Stimulated activated CD4-positive, alpha-beta T cell treated with anti-CD3 and anti-CD28 coated beads, Interleukin-15, amount 100 ng/mL, for 48 hours (primary cell): ENCODE measurements around the gene COL3A1.

ENCODE experiments used
- DNase-seq, 2 donors: peaks; one replicate each; pipeline ENCODE4 v3.0.0-alpha.2; 2020; ENCODE audit warnings: low read depth in 2 of 2

COL3A1 gene

DNA sequence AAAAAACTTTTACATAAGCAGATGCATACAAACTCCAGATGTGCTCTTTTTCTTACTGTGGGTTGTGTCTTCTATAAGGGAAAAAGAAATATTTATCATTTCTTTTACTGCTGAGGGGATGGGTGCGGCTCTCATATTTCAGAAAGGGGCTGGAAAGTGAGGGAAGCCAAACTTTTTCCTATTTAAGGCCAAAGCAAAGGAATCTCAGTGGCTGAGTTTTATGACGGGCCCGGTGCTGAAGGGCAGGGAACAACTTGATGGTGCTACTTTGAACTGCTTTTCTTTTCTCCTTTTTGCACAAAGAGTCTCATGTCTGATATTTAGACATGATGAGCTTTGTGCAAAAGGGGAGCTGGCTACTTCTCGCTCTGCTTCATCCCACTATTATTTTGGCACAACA is at the start of gene COL3A1:
Gene COL3A1, plus strand, starts transcription at position 210 of the 400 bp plus-strand sequence. Its CDS starts 117 bp downstream, at position 327.
- no peak for DNase-seq

- no peak for DNase-seq
Measured at GRCh38 chr2:188928643-188929042, 45.5 kb upstream of the COL3A1 start.

DNA sequence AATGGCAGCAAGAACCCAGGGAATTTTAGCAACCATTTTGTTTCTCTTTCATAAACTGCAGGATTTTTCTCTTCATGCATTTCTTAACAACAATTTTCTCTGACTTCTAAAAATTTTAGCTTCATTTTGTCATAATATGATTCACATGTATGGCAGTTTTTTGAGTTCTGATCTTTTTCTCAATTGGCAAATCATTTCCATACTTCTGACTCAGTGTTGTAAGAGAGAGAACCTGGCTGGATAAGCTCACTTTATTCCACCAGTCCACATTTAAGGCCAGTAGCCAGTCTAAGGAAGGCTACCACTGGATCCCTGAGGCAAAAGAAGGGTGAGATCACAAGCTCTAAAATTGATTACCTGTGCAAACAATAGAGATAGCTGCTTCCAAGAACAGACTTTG is 42.8 kb upstream of the COL3A1 start:
- DNase-seq, result no peak

DNA sequence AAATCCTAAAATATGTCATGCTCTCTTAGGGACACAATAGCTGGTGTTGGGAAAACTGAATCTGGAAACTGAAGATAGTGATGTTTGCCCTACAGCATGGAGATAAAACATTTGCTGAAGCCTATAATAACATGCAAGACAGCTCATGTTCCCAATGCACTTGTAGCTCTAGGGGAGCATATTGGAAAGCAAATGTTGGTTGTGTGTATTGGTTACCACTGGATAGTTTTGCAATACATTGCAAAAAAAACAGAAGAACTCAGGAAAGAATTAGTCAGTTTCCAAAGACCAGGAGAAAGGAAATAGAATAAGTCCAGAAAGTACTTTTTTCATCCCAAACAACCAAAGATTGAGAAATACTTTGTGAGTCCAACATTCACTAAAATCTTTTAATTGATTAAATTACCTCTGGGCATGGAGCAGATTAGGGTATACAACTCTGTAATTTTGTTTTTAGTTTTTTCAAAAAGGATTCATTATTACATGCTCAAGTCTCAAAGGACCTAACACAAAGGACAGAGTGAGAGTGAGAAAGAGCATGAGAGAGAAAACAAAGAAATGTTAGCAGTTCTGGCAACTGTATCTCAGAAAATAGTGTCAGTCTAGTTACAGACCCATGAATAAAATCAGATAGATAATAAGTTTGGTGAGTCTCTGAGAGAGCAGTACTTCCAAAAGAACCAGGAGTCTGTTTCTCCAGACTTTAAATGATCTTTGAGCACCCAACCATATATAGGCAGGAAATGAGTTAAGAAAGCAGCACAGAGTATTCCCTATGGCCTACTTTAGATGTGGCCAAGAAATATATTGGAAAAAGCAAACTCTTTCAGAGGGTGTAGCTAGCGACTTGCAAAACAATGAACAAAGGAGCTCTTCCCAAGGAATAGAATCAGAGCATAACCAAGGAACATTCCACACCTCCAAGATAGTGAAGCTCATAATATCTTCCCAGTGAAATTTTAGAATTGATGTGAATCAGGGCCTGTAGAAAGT is 36.6 kb upstream of the COL3A1 start:
- no peak for DNase-seq

GRCh38 chr2:188940171-188940570 is 34.0 kb upstream of the COL3A1 start:
- DNase-seq, result no peak

DNA sequence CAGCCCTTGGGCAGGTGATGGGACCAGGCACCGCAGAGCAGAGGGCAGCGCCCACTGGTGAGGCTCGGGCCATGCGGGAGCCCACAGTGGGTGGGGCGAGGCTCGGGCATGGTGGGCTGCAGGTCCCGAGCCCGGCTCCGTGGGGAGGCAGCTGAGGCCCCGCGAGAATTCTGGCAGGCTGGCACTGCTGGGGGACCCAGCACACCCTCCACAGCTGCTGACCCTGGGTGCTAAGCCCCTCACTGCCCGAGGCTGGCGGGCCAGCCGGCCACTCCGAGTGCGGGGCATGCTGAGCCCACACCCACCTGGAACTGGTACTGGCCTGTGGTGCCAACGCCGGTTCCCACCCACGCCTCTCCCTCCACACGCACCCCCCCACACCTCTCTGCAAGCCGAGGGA is 29.7 kb upstream of the COL3A1 start:
- no peak for DNase-seq

- DNase-seq, result no peak
Measured at GRCh38 chr2:188949046-188949818, 24.9 kb upstream of the COL3A1 start.

GRCh38 chr2:188952901-188953300 is 21.3 kb upstream of the COL3A1 start:
- DNase-seq, result no peak

GRCh38 chr2:188956290-188956689 is 17.9 kb upstream of the COL3A1 start:
- DNase-seq, result no peak

GRCh38 chr2:188956961-188957360 is 17.2 kb upstream of the COL3A1 start:
- no peak for DNase-seq

DNA sequence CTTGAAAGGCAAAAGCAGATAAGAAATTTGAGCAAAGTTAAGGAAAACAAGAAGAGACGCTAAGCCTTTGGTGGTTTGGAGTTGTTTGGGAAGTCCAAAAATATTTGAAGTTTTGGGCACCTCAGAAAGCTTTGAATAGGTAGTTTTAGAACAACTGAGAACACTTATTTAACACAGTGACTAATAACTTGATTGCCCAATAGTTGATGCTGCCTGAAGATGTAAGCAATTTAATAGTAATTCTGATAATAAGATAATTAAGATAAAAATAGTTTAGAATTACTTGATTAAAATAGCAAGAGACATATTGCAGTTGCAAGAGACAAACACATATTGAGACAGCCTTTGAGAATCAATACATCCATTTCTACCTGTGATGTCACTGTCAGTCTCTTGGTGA is 16.5 kb upstream of the COL3A1 start:
- no peak for DNase-seq

DNA sequence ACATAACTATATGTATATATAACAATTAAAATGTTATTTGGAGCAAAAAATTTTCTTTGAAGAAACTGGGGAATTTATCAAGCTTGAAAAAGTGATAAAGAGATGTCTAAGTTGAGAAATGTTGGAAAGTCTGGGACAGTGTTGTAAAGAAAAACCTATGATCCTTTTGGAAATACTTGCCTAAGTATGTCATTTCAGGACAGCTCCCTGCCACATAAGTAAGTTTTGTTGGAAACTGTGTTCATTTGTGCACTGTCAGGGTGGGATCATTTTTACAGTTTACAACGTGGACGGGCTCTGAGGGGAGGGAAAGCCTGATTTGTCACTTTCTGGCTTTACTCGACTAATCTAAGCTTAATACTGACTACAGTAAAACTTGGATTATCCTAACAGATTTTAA is 10.4 kb upstream of the COL3A1 start:
- no peak for DNase-seq

GRCh38 chr2:188964976-188965546 is 9.1 kb upstream of the COL3A1 start:
- no peak for DNase-seq

GRCh38 chr2:188965563-188965962 is 8.6 kb upstream of the COL3A1 start:
- DNase-seq, result no peak

- no peak for DNase-seq
Measured at GRCh38 chr2:188966079-188966571, 8.0 kb upstream of the COL3A1 start.

GRCh38 chr2:188966728-188967440 is 7.3 kb upstream of the COL3A1 start:
- no peak for DNase-seq

DNA sequence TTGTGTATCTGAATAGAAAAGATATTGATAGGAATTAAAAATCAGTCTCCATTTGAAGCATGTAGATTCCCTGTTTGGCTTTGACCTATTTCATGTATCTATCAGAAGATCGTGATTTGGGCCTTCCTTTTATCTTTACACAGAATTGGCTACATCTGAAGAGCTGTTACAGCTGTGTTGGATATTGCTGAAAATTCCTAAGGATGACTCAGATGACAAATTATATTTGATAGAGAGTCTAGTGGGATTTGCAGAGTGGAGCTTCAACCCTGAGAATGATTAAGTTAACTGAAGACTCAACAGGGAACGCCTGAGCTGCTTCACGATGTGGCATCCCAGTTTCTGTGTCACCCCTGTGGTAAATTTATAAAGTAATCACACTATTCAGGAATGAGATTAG is 4.9 kb upstream of the COL3A1 start:
- no peak for DNase-seq

GRCh38 chr2:188969651-188970050 is 4.5 kb upstream of the COL3A1 start:
- no peak for DNase-seq

- DNase-seq, result no peak
Measured at GRCh38 chr2:188970211-188970610, 4.0 kb upstream of the COL3A1 start.

GRCh38 chr2:188971432-188971861 is 2.7 kb upstream of the COL3A1 start:
- no peak for DNase-seq

DNA sequence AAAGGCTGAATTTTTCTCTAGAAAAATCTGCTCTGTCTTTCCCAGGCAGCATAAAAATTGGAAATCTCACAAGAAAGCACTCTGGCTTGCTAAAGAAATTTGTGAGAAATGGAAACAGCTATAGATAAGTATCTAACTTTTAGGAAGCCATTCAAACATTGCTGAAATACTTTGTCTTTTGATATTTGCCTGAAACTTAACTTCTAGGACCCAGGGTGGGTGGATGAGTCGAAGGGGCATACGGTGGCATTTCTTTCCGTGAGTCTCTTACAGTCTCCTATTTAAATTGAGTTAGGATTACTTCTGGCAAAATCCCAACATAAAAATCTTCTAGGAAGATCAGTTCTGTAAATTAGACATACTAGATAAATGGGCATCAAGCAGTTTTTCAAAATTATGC is 532 bp upstream of the COL3A1 start:
- no peak for DNase-seq
